Mesothelial cell of epicardium (in vitro differentiated cells): ENCODE results near the gene SPAG16. TPM values are rescaled to one million over a fixed set of nuclear protein-coding genes. Genes with fewer than 3 reads are reported as not detected.

Experiments
- DNase-seq, 2 experiments: peaks; one replicate each; pipeline ENCODE4 v3.0.0; 2021; ENCODE audit warnings: low spot score in 2 of 2; ENCODE audit not compliant: unreplicated experiment in 2 of 2
- H3K27ac Mint-ChIP-seq: 2 replicates; pipeline ENCODE4 v1.8.0; 2021; ENCODE audit warnings: mixed read lengths
- H3K27me3 Mint-ChIP-seq: 2 replicates; pipeline ENCODE4 v1.8.0; 2021; ENCODE audit warnings: low read depth, mixed read lengths
- H3K36me3 Mint-ChIP-seq: 2 replicates; pipeline ENCODE4 v1.8.0; 2021; ENCODE audit warnings: mixed read lengths
- H3K4me1 Mint-ChIP-seq: 2 replicates; pipeline ENCODE4 v1.8.0; 2021; ENCODE audit warnings: mixed read lengths
- H3K4me3 Mint-ChIP-seq: 2 replicates; pipeline ENCODE4 v1.8.0; 2021; ENCODE audit warnings: mild to moderate bottlenecking, moderate library complexity, mixed read lengths
- H3K9me3 Mint-ChIP-seq: 2 replicates; pipeline ENCODE4 v1.8.0; 2021; ENCODE audit warnings: mixed read lengths
- total RNA-seq: library from RNA; stranded (reverse); gene quantifications from 3 replicates; pipeline ENCODE4 v1.2.1, GENCODE V29; 2021
- TF ChIP-seq, protein P1 (sequence below): fragments of 200-600 bp; sonication (generic); IDR thresholded peaks from one replicate; pipeline ENCODE4 v1.5.0; 2021; ENCODE audit warnings: antibody characterized with exemption; ENCODE audit not compliant: unreplicated experiment

The SPAG16 gene
- total RNA-seq, 1 donor from 2014 or later, result 35.1 TPM

DNA sequence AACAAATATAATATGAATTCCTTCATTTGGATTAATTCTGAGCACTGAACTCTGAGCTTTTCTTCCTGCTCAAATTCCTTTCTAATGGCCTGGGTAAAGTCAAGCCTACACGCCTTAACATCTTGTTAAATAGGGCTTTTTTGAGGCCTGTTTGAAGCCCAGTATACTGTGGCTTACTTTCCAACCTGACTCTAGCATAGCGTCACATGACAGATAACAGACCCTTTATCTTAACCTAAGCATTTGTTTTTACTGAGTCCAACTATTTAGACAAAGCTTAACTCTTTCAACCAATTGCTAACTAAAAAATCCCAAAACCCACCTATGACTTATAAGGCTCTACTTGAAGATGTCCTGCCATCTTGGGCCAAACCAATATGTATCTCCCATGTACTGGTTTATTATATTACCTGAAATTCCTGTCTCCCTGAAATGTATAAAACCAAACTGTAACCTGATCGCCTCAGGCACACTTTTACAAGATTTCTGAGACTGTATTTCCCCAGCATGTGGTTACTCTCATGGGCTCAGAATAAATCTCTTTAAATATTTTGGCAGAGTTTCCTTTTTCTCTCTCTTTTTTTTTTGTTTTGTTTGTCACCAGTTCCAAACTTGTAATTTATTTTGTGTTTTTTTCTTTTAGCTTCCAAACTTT, 855.5 kb downstream of the SPAG16 start:
- no peaks in the 10 kb centered on the region for H3K36me3 Mint-ChIP-seq
- H3K27me3 Mint-ChIP-seq, result no peaks in the 10 kb centered on the region
- DNase-seq, result no peak
- H3K4me1 Mint-ChIP-seq, result peaks cover 15% of the 10 kb centered on the region
- peak overlapping the region; percentile 18 for H3K27ac Mint-ChIP-seq
- no peaks in the 10 kb centered on the region for H3K9me3 Mint-ChIP-seq
- no peak overlapping the region for H3K4me3 Mint-ChIP-seq
- TF ChIP-seq, protein P1, sequence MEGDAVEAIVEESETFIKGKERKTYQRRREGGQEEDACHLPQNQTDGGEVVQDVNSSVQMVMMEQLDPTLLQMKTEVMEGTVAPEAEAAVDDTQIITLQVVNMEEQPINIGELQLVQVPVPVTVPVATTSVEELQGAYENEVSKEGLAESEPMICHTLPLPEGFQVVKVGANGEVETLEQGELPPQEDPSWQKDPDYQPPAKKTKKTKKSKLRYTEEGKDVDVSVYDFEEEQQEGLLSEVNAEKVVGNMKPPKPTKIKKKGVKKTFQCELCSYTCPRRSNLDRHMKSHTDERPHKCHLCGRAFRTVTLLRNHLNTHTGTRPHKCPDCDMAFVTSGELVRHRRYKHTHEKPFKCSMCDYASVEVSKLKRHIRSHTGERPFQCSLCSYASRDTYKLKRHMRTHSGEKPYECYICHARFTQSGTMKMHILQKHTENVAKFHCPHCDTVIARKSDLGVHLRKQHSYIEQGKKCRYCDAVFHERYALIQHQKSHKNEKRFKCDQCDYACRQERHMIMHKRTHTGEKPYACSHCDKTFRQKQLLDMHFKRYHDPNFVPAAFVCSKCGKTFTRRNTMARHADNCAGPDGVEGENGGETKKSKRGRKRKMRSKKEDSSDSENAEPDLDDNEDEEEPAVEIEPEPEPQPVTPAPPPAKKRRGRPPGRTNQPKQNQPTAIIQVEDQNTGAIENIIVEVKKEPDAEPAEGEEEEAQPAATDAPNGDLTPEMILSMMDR, result no peak

DNA sequence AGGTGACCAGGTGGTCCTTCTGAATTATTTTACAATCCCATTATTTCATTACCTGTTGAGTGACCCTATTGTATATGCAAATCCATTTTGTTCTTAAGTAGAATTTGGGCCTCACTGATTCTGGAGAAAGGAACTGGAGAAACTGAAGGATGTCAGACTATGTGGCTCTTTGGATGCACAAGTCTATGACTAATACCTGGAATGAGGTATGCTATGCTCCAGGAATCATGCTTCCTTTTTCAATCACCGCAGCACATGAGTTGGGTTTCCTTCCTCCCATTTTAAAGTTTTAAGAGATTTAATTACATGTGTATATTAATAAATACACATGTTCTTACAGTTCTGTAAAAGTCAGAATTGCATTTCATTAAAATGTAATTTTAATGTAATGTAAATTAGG, 872.7 kb downstream of the SPAG16 start:
- Mint-ChIP-seq H3K36me3 (no peaks in the 10 kb centered on the region), H3K27me3 (no peaks in the 10 kb centered on the region)

DNA sequence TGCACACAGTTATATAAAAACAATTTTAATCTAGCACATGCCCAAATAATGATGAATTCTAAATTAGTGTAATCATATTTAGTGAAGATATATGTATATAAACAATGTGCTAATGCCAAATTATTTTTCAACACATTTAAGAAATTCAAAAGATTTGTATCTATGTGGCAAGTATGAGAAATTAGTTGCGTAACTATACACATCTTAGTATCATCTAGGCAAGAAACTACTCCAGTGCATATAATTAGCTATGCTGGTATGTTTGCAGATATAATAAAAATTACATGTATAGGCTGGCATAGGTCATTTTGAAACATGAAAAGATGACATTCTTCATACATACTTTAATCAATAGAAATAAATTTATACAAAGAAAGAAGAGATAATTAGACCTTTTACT, 874.6 kb downstream of the SPAG16 start:
- H3K27ac Mint-ChIP-seq, result no peak overlapping the region
- no peaks in the 10 kb centered on the region for H3K36me3 Mint-ChIP-seq
- H3K9me3 Mint-ChIP-seq, result no peaks in the 10 kb centered on the region
- DNase-seq, result no peak
- TF ChIP-seq, protein P1, result no peak
- no peaks in the 10 kb centered on the region for H3K4me1 Mint-ChIP-seq
- H3K4me3 Mint-ChIP-seq, result no peak overlapping the region
- H3K27me3 Mint-ChIP-seq, result no peaks in the 10 kb centered on the region

More for the DNA sequence above, 872.7 kb downstream of the SPAG16 start:
- DNase-seq, result no peak
- Mint-ChIP-seq H3K9me3 (no peaks in the 10 kb centered on the region), H3K4me1 (no peaks in the 10 kb centered on the region), H3K27ac (no peak overlapping the region), H3K4me3 (no peak overlapping the region)
- TF ChIP-seq, protein P1, result no peak

DNA sequence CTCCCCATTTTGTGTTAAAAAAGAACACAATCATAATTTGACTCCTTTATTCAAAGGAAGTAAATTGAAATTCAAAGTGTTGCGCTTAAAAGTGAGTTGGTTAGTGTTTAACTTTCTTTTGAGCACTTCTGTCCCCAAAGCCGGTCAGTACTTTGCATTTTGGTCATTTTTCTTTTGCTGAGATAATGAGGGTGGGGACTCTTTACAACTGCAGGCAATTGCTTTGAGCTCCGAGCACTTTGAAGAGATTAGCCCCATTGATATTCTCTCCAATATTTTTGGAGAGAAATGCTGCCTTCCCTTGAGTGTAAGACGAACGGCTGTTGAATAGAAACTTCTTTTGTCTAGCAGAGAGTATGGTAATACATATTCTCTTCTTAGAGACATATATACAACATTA, 885.0 kb downstream of the SPAG16 start:
- peaks cover 10% of the 10 kb centered on the region for H3K4me1 Mint-ChIP-seq

DNA sequence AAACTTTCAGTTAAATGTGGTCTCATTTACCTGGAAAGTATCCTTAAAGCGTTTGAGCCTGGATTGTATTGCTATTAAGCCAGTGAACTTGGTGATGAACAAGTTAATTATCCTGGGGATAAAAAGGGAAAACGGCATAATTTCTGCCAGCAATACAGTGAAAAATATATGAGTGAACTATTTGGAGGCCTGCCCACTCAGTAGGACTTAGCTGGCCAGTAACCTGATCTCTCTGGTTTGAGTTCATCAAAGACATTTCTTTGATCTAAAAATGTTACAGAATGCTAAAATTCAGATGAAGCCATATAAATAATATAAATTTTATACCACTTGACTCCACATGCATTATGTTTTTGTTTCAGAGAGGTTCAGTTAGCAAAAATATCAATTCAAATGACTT, 885.5 kb downstream of the SPAG16 start:
- no peaks in the 10 kb centered on the region for H3K27me3 Mint-ChIP-seq
- no peak for DNase-seq
- TF ChIP-seq, protein P1, result no peak
- no peak overlapping the region for H3K4me3 Mint-ChIP-seq
- peaks cover 10% of the 10 kb centered on the region for H3K4me1 Mint-ChIP-seq
- H3K27ac Mint-ChIP-seq, result no peak overlapping the region
- H3K9me3 Mint-ChIP-seq, result no peaks in the 10 kb centered on the region
- no peaks in the 10 kb centered on the region for H3K36me3 Mint-ChIP-seq

More for the DNA sequence above, 885.0 kb downstream of the SPAG16 start:
- Mint-ChIP-seq H3K9me3 (no peaks in the 10 kb centered on the region), H3K27me3 (no peaks in the 10 kb centered on the region), H3K4me3 (no peak overlapping the region), H3K36me3 (no peaks in the 10 kb centered on the region), H3K27ac (no peak overlapping the region)
- DNase-seq, result no peak
- TF ChIP-seq, protein P1, result no peak
